HS-27A (cell line): Measurements from ENCODE around the gene TMEM143.
"Not testable (repeated sequence)": the region's sequence is repeated elsewhere in the genome, so short reads cannot be mapped to it uniquely, and the experiment has no call there.

Experiments used
- DNase-seq: peaks from one replicate; pipeline ENCODE4 v3.0.0-alpha.2; 2012; ENCODE audit warnings: low read depth, missing footprints

Gene TMEM143

DNA sequence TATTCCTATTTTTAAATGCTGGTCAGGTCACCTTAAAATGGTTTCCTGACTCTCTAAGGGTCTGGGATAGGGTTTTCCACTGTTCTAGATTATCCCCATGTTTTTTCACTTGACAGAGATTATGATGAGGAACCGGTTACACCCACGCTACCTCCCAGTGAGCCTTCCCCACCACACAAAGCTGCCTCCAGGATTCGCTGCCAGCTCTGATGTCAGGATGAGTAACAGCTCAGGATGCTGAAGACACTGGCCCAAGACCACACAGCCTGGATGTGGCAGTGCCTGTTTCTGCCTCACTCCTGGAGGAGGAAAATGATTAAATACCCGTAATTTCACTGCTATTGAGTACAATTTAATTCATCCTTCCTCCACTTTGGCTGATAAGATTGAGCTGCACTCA is 70.9 kb downstream of the TMEM143 start:
- DNase-seq, result no peak

DNA sequence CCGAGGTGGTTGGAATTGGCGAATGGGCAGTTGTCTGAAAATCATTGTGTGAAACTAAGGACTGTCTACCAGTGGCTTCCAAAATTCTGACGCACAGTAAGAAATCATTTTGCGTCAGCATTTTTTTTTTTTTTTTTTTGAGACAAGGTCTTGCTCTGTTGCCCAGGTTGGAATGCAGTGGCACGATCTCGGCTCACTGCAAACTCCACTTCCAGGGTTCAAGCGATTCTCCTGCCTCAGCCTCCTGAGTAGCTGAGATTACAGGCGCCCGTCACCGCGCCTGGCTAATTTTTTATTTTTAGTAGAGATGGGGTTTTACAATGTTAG is 72.3 kb downstream of the TMEM143 start:
- DNase-seq, result not testable (repeated sequence)

DNA sequence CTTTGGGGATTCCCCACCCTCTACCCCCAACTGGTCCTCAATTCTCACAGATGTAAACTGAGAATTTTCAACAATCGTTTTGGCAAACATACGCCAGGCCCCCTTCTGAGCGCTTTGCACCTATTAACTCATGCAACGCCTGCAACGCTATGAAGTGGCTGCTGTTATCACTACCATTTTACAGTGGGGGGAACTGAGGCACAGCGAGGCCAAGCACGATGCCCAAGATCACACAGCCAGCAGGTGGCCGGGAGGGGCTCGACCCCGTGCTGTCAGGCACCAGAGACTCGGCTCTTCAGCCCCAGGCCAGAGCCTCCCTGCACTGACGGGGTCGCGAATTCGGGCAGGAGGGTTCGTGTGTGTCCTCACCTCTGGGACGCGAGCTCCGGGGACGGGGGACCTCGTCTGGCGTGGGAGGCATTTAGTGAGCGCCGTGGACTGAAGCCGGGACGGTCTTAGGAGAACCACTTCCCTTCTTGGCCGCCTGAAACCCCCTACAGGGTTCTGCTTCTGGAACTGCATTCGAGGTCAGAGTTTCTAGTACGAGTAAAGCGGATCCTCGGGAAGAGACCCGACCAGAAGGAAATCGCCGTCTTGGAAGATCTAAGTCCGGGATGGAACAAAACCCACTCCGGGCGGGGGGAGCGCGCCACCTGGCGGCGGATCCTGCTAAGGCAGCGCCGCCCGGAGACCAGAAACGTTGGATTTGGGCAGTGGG is 72.8 kb downstream of the TMEM143 start:
- peak; percentile 71 for DNase-seq

DNA sequence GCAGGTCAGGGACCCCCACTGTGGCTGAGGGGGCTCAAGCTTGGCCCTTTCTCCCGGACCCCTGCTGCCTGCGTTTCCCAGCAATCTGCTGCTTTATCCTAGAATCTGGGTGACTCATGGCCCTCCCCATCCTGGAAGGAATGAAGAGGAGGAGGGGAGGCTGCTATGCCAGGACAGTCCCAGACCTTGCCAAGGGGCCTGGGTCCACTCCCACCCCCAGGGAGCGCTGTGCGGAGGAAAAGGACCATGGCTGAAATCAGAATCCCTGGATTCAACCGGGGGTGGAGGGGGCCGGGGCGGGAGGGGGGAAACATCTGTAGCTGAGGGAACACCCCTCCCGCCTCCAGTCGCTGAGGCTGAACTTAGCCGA is 73.4 kb downstream of the TMEM143 start:
- no peak for DNase-seq

DNA sequence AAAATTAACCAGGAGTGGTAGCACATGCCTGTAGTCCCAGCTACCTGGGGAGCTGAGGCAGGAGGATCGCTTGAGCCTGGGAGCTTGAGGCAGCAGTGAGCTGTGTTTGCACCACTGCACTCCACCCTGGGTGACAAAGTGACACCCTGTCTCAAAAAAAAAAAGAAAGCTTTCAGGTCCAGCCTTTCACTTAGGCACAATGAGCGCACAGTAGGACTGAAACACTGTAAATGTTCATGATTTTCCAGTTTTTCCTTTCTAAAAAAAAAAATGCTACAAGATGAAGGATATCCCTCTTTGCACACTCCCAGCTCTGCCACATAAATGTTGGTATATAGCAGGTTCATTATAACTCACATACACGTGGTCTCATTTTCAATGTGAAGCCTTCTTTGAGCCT is 76.0 kb downstream of the TMEM143 start:
- no peak for DNase-seq

DNA sequence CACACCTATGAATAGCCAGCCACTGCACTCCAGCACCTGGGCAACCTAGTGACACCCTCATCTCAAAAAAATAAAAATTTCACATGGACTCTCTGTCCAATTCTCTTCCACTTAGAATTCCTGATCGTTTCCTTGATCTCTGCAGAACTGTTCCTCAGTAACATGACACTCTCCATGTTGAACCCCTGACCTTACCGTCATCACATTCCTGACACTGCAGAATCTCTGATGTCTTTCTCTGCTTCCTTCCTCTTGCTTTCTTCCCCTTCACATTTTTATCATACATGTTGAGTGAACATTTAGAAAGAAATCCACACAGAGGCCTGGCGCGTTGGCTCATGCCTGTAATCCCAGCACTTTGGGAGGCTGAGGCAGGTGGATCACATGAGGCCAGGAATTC is 78.8 kb downstream of the TMEM143 start:
- DNase-seq, result no peak

DNA sequence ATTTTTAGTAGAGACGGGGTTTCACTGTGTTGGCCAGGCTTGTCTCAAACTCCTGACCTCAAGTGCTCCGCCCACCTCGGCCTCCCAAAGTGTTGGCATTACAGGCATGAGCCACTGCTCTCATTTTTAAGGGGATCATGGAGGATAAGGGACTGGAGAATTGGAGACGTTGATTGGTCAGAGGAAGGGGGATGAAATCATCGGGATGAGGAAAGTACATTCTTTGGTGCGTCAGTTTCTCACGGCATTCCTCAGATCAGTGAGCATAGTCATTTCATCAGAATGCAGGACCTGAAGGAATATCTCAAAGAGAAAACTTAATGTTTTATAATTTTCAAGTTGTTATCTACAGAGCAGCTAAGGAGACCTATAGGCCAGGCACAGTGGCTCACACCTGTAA is 79.8 kb downstream of the TMEM143 start:
- DNase-seq, result peak; percentile 94
